ENCODE measurements around the gene PPM1H.

DNA sequence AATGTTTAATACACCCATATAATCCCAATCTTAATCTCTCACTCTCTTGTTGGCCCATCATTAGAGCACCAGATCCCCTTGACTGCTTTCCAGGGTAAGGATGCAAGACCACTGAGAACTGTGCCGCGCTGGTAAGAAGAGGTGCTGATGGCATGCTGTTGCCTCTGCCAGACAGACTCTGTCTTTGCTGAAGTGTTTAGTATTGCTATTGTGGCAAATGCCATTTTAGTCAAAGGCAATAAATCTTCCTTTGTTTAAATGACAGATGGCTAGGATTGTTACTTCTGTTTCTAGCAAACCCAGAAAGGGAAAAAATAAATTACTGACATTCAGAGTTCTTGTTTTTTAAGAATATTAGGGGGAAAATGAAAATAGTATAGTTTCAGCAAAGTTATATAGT is 316.0 kb downstream of the PPM1H start:
- TF ChIP-seq, protein P1, sequence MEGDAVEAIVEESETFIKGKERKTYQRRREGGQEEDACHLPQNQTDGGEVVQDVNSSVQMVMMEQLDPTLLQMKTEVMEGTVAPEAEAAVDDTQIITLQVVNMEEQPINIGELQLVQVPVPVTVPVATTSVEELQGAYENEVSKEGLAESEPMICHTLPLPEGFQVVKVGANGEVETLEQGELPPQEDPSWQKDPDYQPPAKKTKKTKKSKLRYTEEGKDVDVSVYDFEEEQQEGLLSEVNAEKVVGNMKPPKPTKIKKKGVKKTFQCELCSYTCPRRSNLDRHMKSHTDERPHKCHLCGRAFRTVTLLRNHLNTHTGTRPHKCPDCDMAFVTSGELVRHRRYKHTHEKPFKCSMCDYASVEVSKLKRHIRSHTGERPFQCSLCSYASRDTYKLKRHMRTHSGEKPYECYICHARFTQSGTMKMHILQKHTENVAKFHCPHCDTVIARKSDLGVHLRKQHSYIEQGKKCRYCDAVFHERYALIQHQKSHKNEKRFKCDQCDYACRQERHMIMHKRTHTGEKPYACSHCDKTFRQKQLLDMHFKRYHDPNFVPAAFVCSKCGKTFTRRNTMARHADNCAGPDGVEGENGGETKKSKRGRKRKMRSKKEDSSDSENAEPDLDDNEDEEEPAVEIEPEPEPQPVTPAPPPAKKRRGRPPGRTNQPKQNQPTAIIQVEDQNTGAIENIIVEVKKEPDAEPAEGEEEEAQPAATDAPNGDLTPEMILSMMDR (conservative IDR thresholded peaks at IDR 0.05; ENCODE audit: low read length): no peak
- TF ChIP-seq EZH2phosphoT487 (IDR thresholded peaks at IDR 0.05; ENCODE audit: borderline replicate concordance): no peak

All from Loucy (cell line).